SK-N-SH (cell line): ENCODE data around the gene ARF1. TPM values are rescaled to one million over a fixed set of nuclear protein-coding genes. Genes with fewer than 3 reads are reported as not detected.

Experiments
- CTCF ChIA-PET: fragments of 300-600, 350-600 bp; formaldehyde crosslinking; extraction: SDS; loops from one replicate; lab custom pipeline; 2021; lab: Yijun Ruan, JAX
- POLR2A ChIA-PET: fragments of 350-600 bp; sonication (Branson Sonifier 250); formaldehyde crosslinking; extraction: SDS; loops from one replicate; lab custom pipeline; 2020; ENCODE audit warnings: antibody characterized with exemption, inconsistent platforms; lab: Yijun Ruan, JAX
- DNase-seq: peaks from one replicate; pipeline ENCODE4 v3.0.0; 2012
- H2AFZ ChIP-seq: fragments of 200-600 bp; sonication (generic); 2 replicates; pipeline ENCODE4 v1.8.1; 2016; ENCODE audit warnings: antibody characterized with exemption, mild to moderate bottlenecking, low read depth
- H3F3A ChIP-seq: fragments of 200-600 bp; sonication (generic); replicated peaks from 2 replicates; pipeline ENCODE3; 2016; ENCODE audit warnings: antibody characterized with exemption, mild to moderate bottlenecking; ENCODE audit not compliant: insufficient read depth
- H3K27ac ChIP-seq, 2 experiments: fragments of 200-500 bp in 1 of 2; fragments of 200-600 bp in 1 of 2; sonication (Bioruptor generic) in 1 of 2; sonication (generic), shearing (Covaris generic) in 1 of 2; 2 replicates each; pipeline versions ENCODE4 v1.5.1 to v1.6.1; 2014 to 2016; ENCODE audit warnings: low read depth in 2 of 2, inconsistent platforms in 1 of 2, low read length in 1 of 2, mild to moderate bottlenecking in 1 of 2, mixed read lengths in 1 of 2
- H3K27me3 ChIP-seq: fragments of 200-600 bp; sonication (generic), shearing (Covaris generic); 2 replicates; pipeline ENCODE4 v1.6.1; 2016; ENCODE audit warnings: mixed run types; ENCODE audit not compliant: insufficient read depth
- H3K36me3 ChIP-seq, 2 experiments: fragments of 200-500 bp in 1 of 2; fragments of 200-600 bp in 1 of 2; sonication (Bioruptor generic) in 1 of 2; sonication (generic) in 1 of 2; replicated peaks in 1 of 2; 2 replicates each; pipeline versions ENCODE3 to v1.5.1; 2014 to 2016; ENCODE audit warnings: low read length in 1 of 2, mild to moderate bottlenecking in 1 of 2; ENCODE audit not compliant: insufficient read depth in 2 of 2, control insufficient read depth in 1 of 2
- H3K4me1 ChIP-seq, 2 experiments: fragments of 200-500 bp in 1 of 2; fragments of 200-600 bp in 1 of 2; sonication (Bioruptor generic) in 1 of 2; sonication (generic), shearing (Covaris generic) in 1 of 2; 2 replicates each; pipeline versions ENCODE4 v1.5.1 to v1.6.1; 2014 to 2016; ENCODE audit warnings: low read depth in 1 of 2, low read length in 1 of 2, mixed run types in 1 of 2; ENCODE audit not compliant: insufficient read depth in 2 of 2, control insufficient read depth in 1 of 2
- H3K4me2 ChIP-seq: fragments of 200-600 bp; sonication (generic), shearing (Covaris generic); 2 replicates; pipeline ENCODE4 v1.6.1; 2017; ENCODE audit warnings: mixed run types
- H3K4me3 ChIP-seq, 2 experiments: fragments of 200-500 bp in 1 of 2; fragments of 200-600 bp in 1 of 2; sonication (Bioruptor generic) in 1 of 2; sonication (generic), shearing (Covaris generic) in 1 of 2; 2 replicates each; pipeline versions ENCODE4 v1.5.1 to v1.8.1; 2014 to 2016; ENCODE audit warnings: low read depth in 2 of 2, inconsistent platforms in 1 of 2, low read length in 1 of 2, mild to moderate bottlenecking in 1 of 2, mixed read lengths in 1 of 2, moderate library complexity in 1 of 2
- H3K79me2 ChIP-seq: fragments of 200-600 bp; sonication (generic); 2 replicates; pipeline ENCODE4 v1.8.1; 2017; ENCODE audit warnings: mild to moderate bottlenecking; ENCODE audit not compliant: insufficient read depth
- H3K9ac ChIP-seq: fragments of 200-600 bp; sonication (generic); 2 replicates; pipeline ENCODE4 v1.6.1; 2017; ENCODE audit warnings: mixed run types
- H3K9me2 ChIP-seq: fragments of 200-600 bp; sonication (generic); 2 replicates; pipeline ENCODE4 v1.6.1; 2017; ENCODE audit warnings: mixed run types
- H3K9me3 ChIP-seq: fragments of 200-600 bp; sonication (generic); 2 replicates; pipeline ENCODE4 v1.6.1; 2017; ENCODE audit warnings: mixed run types, mild to moderate bottlenecking, moderate library complexity
- H4K20me1 ChIP-seq: fragments of 200-600 bp; sonication (generic); 2 replicates; pipeline ENCODE4 v1.6.1; 2017; ENCODE audit warnings: mild to moderate bottlenecking, mixed run types; ENCODE audit not compliant: insufficient read depth
- CHD2 ChIP-seq: fragments of 150-350 bp; IDR thresholded peaks from 2 replicates; pipeline ENCODE4 v1.6.1; 2018; ENCODE audit warnings: low read length; ENCODE audit not compliant: partially characterized antibody
- ELF1 ChIP-seq: IDR thresholded peaks from 2 replicates; pipeline ENCODE4 v1.4.0; 2012
- EP300 ChIP-seq, 2 experiments: IDR thresholded peaks; 2 replicates each; pipeline versions ENCODE4 v1.4.0 to v1.6.1; 2012; ENCODE audit warnings: borderline replicate concordance in 1 of 2, low read depth in 1 of 2, low read length in 1 of 2
- FOSL2 ChIP-seq: IDR thresholded peaks from 2 replicates; pipeline ENCODE4 v1.4.0; 2012; ENCODE audit warnings: low read depth, mild to moderate bottlenecking, moderate library complexity, borderline replicate concordance
- FOXJ3 ChIP-seq: sonication (generic); formaldehyde crosslinking; IDR thresholded peaks from 2 replicates; pipeline ENCODE4 v1.5.1; 2020; ENCODE audit warnings: mild to moderate bottlenecking, missing genetic modification reagents
- MXI1 ChIP-seq: IDR thresholded peaks from 2 replicates; pipeline ENCODE4 v1.6.1; 2012; ENCODE audit warnings: mild to moderate bottlenecking, low read depth, low read length, improper control_type of control experiment
- RFX5 ChIP-seq: IDR thresholded peaks from 2 replicates; pipeline ENCODE4 v1.6.1; 2012; ENCODE audit warnings: mild to moderate bottlenecking, improper control_type of control experiment, low read length
- SIN3A ChIP-seq: IDR thresholded peaks from 2 replicates; pipeline ENCODE4 v1.6.1; 2012; ENCODE audit warnings: low read depth, mild to moderate bottlenecking, low read length, moderate library complexity, borderline replicate concordance
- TAF1 ChIP-seq: IDR thresholded peaks from 2 replicates; pipeline ENCODE4 v1.6.1; 2012; ENCODE audit warnings: low read depth, mild to moderate bottlenecking, low read length, moderate library complexity, borderline replicate concordance
- TEAD4 ChIP-seq: IDR thresholded peaks from 2 replicates; pipeline ENCODE4 v1.4.0; 2012; ENCODE audit warnings: mild to moderate bottlenecking, borderline replicate concordance; ENCODE audit not compliant: insufficient read depth
- YY1 ChIP-seq: IDR thresholded peaks from 2 replicates; pipeline ENCODE4 v1.4.0; 2012; ENCODE audit warnings: low read depth, mild to moderate bottlenecking
- WGBS: methylation state at CpG from one replicate; pipeline ENCODE4 v1.1.6; 2017; ENCODE audit warnings: low lambda C conversion rate; 5-methylcytosine and 5-hydroxymethylcytosine counted together
- polyA plus RNA-seq, 3 experiments: library from polyadenylated mRNA; depleted of rRNA; stranded (reverse); fragments of >200 nt; gene quantifications; 2 replicates each; pipeline ENCODE4 v1.2.3, GENCODE V29; 2012
- TF ChIP-seq, protein P1 (sequence below): fragments of 200-600 bp; sonication (generic); IDR thresholded peaks from 2 replicates; pipeline ENCODE4 v1.6.1; 2017; ENCODE audit warnings: antibody characterized with exemption, mild to moderate bottlenecking, moderate library complexity
- TF ChIP-seq, protein P2 (sequence below): IDR thresholded peaks from 2 replicates; pipeline ENCODE4; 2012
- TF ChIP-seq, protein P3 (sequence below): fragments of 150-350 bp; IDR thresholded peaks from 2 replicates; pipeline ENCODE4 v1.6.1; 2017; ENCODE audit warnings: antibody characterized with exemption, low read length, low read depth, borderline replicate concordance
- TF ChIP-seq, protein P4 (sequence below): IDR thresholded peaks from 2 replicates; pipeline ENCODE4 v1.6.1; 2012; ENCODE audit warnings: mild to moderate bottlenecking, low read depth, low read length, moderate library complexity

The ARF1 gene
- polyA plus RNA-seq, 1 of the 3 experiments (the other 2 are of a cell fraction): 713 TPM

DNA sequence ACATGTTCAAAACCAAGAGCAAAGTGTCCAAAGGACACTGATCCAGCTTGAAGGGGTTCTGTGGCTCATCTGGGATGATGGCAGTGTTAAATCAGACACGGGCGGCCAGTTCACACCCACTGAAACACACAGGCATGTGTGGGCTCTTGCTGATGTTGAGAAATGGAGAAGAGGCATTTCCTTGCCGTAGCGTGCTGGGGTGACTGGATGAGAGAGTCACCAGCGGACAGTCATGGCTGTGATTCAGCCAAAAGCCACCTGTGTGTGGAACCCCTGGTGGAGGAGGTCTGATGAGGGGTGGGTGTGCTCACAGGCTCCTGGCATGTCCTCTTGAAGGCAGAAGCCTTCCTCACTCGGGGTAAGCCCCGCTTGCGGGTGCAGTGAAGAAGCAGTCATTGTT, 13.4 kb downstream of the ARF1 start:
- Histone ChIP-seq H3K27me3 (no peaks in the 10 kb centered on the region), H3K9me3 (no peaks in the 10 kb centered on the region), H3K4me2 (no peak overlapping the region), H4K20me1 (peaks cover 100% of the 10 kb centered on the region), H3K4me1 (no peaks in the 10 kb centered on the region; a peak in 1 of 4 replicates), H3K9me2 (no peaks in the 10 kb centered on the region), H3F3A (peaks cover 24% of the 10 kb centered on the region), H3K9ac (no peak overlapping the region), H2AFZ (no peak overlapping the region), H3K27ac (no peak overlapping the region), H3K36me3 (peaks cover 55 to 62% of the 10 kb centered on the region in 2 experiments), H3K4me3 (no peak overlapping the region), H3K79me2 (peaks cover 99% of the 10 kb centered on the region)
- ChIA-PET POLR2A (no interaction called here), CTCF (no interaction called here)
- WGBS: 100% methylated on average over 5 of the region's 8 CpGs
- DNase-seq: peak; percentile 2
- TF ChIP-seq YY1 (no peak), EP300 (IDR thresholded peaks at IDR 0.05; ENCODE audit: borderline replicate concordance in 1 of 2, low read depth in 1 of 2, low read length in 1 of 2) (no peak)

DNA sequence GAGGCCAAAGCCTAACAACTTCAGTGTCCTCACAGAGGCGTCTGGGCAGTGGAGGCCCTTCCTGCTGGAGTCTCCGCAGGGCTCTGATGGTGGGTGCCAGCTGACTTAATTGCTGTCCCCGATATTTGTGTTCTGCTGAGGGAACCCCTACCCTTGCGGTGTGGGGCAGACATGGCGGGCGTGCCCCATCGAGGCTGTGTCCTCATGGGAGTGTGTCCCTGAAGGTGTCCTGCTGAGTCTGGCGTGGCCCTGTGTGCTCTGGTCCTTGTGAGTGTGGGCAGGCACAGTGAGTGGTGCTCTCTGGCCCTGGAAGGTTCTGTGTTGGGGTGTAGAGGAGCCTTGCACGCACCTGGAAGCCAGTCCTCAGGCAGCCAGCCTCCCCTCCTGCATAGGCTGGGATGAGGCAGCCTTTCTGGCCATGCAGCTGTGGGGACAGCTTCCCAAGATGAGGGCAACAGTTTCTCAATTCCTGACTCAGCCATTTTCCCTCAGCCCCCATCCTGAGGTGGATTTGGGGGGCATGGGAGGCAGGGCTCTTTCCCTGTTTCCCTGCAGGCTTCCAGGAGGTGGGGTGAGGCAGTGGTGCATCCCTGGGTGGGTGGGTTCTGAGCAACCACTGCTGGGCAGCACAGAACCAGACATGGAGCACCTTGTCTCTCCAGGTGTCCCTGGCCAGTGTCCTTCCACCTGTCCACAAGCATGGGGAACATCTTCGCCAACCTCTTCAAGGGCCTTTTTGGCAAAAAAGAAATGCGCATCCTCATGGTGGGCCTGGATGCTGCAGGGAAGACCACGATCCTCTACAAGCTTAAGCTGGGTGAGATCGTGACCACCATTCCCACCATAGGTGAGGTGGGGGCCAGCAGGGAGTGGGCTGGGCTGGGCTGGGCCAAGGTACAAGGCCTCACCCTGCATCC, 14.2 kb downstream of the ARF1 start:
- POLR2A ChIA-PET: no interaction called here
- DNase-seq: peak; percentile 3

More for the DNA sequence above, 14.2 kb downstream of the ARF1 start:
- Histone ChIP-seq H2AFZ (no peak overlapping the region), H3K4me2 (no peak overlapping the region), H3K36me3 (peaks cover 60 to 62% of the 10 kb centered on the region in 2 experiments), H3K27ac (no peak overlapping the region), H3K9me3 (no peaks in the 10 kb centered on the region), H4K20me1 (peaks cover 100% of the 10 kb centered on the region), H3K79me2 (peaks cover 98% of the 10 kb centered on the region), H3F3A (peaks cover 31% of the 10 kb centered on the region), H3K9ac (no peak overlapping the region), H3K27me3 (no peaks in the 10 kb centered on the region), H3K4me1 (peaks cover 0 to 3% of the 10 kb centered on the region in 2 experiments; a peak in 2 of 4 replicates), H3K9me2 (no peaks in the 10 kb centered on the region), H3K4me3 (no peak overlapping the region)
- WGBS: 99% methylated on average over 9 of the region's 13 CpGs
- CTCF ChIA-PET: interaction anchor here (1.9 kb wide), 1 partner anchor 13 kb away, joined by 6 read pairs; no protein-coding TSS in a partner anchor
- TF ChIP-seq RFX5: no peak
- TF ChIP-seq ELF1: no peak
- TF ChIP-seq, protein P1, sequence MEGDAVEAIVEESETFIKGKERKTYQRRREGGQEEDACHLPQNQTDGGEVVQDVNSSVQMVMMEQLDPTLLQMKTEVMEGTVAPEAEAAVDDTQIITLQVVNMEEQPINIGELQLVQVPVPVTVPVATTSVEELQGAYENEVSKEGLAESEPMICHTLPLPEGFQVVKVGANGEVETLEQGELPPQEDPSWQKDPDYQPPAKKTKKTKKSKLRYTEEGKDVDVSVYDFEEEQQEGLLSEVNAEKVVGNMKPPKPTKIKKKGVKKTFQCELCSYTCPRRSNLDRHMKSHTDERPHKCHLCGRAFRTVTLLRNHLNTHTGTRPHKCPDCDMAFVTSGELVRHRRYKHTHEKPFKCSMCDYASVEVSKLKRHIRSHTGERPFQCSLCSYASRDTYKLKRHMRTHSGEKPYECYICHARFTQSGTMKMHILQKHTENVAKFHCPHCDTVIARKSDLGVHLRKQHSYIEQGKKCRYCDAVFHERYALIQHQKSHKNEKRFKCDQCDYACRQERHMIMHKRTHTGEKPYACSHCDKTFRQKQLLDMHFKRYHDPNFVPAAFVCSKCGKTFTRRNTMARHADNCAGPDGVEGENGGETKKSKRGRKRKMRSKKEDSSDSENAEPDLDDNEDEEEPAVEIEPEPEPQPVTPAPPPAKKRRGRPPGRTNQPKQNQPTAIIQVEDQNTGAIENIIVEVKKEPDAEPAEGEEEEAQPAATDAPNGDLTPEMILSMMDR: no peak
- TF ChIP-seq SIN3A: no peak
- TF ChIP-seq, protein P2, sequence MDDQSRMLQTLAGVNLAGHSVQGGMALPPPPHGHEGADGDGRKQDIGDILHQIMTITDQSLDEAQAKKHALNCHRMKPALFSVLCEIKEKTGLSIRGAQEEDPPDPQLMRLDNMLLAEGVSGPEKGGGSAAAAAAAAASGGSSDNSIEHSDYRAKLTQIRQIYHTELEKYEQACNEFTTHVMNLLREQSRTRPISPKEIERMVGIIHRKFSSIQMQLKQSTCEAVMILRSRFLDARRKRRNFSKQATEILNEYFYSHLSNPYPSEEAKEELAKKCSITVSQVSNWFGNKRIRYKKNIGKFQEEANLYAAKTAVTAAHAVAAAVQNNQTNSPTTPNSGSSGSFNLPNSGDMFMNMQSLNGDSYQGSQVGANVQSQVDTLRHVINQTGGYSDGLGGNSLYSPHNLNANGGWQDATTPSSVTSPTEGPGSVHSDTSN: no peak
- TF ChIP-seq CHD2: no peak
- TF ChIP-seq, protein P3, sequence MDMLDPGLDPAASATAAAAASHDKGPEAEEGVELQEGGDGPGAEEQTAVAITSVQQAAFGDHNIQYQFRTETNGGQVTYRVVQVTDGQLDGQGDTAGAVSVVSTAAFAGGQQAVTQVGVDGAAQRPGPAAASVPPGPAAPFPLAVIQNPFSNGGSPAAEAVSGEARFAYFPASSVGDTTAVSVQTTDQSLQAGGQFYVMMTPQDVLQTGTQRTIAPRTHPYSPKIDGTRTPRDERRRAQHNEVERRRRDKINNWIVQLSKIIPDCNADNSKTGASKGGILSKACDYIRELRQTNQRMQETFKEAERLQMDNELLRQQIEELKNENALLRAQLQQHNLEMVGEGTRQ: no peak
- TF ChIP-seq TEAD4: no peak
- TF ChIP-seq FOXJ3 (CRISPR knock-in tag): no peak
- no peak for TF ChIP-seq MXI1
- TF ChIP-seq YY1: no peak
- TF ChIP-seq, protein P4, sequence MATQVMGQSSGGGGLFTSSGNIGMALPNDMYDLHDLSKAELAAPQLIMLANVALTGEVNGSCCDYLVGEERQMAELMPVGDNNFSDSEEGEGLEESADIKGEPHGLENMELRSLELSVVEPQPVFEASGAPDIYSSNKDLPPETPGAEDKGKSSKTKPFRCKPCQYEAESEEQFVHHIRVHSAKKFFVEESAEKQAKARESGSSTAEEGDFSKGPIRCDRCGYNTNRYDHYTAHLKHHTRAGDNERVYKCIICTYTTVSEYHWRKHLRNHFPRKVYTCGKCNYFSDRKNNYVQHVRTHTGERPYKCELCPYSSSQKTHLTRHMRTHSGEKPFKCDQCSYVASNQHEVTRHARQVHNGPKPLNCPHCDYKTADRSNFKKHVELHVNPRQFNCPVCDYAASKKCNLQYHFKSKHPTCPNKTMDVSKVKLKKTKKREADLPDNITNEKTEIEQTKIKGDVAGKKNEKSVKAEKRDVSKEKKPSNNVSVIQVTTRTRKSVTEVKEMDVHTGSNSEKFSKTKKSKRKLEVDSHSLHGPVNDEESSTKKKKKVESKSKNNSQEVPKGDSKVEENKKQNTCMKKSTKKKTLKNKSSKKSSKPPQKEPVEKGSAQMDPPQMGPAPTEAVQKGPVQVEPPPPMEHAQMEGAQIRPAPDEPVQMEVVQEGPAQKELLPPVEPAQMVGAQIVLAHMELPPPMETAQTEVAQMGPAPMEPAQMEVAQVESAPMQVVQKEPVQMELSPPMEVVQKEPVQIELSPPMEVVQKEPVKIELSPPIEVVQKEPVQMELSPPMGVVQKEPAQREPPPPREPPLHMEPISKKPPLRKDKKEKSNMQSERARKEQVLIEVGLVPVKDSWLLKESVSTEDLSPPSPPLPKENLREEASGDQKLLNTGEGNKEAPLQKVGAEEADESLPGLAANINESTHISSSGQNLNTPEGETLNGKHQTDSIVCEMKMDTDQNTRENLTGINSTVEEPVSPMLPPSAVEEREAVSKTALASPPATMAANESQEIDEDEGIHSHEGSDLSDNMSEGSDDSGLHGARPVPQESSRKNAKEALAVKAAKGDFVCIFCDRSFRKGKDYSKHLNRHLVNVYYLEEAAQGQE: no peak
- TF ChIP-seq FOSL2: no peak
- TF ChIP-seq TAF1: no peak
